GM19025 (cell line): Measurements from ENCODE around the gene SULT2B1.

ENCODE experiments used
- ATAC-seq: cut with Tn5 transposase; IDR thresholded peaks from one replicate; pipeline ENCODE4 v1.9.1; 2021; ENCODE audit warnings: mild to moderate bottlenecking, low read depth, moderate library complexity; ENCODE audit not compliant: unreplicated experiment

Gene SULT2B1

DNA sequence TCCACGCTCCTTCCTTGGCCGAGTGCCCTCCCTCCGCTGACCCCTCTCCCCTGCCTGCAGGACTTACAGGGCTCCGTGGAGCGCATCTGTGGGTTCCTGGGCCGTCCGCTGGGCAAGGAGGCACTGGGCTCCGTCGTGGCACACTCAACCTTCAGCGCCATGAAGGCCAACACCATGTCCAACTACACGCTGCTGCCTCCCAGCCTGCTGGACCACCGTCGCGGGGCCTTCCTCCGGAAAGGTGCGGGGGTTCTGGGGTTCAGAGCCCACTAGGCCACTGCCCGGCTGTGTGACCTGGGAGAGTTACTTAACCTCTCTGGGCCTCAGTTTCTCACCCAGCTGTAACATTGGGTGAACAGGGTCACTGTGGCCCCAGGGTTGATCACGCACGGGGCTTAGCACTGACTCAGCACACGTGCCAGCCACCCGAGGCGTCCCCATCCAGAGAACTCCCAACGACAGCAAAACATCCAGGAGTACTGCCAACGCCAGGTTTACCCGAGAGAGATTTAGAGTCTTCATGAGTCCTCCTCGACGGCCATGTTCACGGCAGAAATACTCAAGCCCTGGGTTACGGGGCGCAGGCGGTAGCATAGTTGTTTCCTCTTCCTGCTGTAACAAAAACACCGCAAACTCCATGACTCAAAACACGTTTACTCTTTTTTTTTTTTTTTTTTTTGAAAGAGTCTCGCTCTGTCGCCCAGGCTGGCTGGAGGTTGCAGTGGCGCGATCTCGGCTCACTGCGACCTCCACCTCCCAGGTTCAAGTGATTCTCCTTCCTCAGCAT lies 44.9 kb downstream of the SULT2B1 start:
- no peak for ATAC-seq

- ATAC-seq = no peak
Measured at GRCh38 chr19:48598996-48599700, 47.2 kb downstream of the SULT2B1 start.

DNA sequence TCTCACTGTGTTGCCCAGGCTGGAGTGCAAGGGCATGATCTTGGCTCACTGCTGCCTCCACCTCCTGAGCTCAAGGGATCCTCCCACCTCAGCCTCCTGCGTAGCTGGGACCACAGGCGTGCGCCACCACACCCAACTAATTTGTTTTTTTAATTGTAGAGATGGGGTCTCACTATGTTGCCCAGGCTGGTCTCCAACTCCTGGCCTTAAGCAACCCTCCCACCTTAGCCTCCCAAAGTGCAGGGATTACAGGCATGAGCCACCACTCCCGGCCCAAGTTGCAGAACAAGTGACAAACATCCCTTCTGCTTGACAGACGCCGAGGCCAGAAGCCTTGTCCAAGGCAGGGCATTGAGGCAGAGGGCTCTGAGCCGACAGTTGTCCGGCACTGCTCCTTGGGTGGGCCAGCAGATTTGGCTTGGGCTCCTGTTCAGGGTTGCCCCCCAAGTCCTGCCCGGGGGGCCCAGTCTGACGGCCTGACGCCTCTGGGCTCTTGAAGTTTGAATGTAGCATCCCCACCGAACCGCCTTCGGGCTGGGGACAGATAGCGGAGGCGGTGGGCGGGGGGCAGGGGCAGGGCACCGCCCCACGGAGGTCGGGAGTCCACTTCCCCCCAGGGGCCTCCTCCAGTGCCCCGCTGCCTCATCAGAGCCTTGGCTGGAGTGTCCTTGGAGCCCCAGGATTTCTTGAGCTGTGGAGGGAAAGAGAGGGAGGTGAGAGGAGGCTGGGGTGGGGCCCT lies 48.9 kb downstream of the SULT2B1 start:
- no peak for ATAC-seq

GRCh38 chr19:48603001-48603400 lies 51.0 kb downstream of the SULT2B1 start:
- no peak for ATAC-seq

- ATAC-seq = no peak
Measured at GRCh38 chr19:48603449-48603848, 51.5 kb downstream of the SULT2B1 start.

- no peak for ATAC-seq
Measured at GRCh38 chr19:48603850-48604249, 51.9 kb downstream of the SULT2B1 start.

DNA sequence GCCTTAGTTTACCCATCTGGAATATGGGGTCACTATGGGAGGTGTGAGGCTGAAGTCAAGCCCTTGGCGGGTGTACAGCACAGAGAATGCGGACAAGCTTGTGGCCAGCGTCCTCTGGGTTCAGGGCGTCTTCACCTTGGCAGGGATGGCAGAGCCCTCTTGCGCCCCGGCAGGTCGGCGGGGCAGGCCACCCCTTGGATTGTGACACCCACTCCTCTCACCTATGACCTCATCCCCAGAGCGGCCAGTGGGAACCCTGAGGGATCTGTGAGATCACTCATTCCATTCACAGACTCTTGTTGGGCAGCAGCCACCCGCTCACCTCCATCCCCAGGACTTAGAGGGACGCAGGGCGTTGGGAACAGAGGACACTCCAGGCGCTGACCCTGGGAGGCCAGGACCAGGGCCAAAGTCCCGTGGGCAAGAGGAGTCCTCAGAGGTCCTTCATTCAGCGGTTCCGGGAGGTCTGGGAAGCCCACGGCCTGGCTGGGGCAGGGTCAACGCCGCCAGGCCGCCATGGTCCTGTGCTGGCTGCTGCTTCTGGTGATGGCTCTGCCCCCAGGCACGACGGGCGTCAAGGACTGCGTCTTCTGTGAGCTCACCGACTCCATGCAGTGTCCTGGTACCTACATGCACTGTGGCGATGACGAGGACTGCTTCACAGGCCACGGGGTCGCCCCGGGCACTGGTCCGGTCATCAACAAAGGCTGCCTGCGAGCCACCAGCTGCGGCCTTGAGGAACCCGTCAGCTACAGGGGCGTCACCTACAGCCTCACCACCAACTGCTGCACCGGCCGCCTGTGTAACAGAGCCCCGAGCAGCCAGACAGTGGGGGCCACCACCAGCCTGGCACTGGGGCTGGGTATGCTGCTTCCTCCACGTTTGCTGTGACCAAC lies 54.7 kb downstream of the SULT2B1 start, which contains the start of gene SPACA4:
SPACA4 (plus strand) TSS at position 280 of the 896 bp plus-strand sequence; CDS start at position 517, 237 bp downstream.
- no peak for ATAC-seq

DNA sequence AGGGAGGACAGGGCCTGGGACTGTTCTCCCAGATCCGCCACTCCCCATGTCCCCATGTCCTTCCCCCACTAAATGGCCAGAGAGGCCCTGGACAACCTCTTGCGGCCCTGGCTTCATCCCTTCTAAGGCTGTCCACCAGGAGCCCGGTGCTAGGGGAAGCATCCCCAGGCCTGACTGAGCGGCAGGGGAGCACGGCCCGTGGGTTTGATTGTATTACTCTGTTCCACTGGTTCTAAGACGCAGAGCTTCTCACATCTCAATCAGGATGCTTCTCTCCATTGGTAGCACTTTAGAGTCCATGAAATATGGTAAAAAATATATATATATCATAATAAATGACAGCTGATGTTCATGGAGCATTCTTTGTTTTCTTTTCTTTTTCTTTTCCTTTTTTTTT lies 55.4 kb downstream of the SULT2B1 start:
- ATAC-seq = no peak

DNA sequence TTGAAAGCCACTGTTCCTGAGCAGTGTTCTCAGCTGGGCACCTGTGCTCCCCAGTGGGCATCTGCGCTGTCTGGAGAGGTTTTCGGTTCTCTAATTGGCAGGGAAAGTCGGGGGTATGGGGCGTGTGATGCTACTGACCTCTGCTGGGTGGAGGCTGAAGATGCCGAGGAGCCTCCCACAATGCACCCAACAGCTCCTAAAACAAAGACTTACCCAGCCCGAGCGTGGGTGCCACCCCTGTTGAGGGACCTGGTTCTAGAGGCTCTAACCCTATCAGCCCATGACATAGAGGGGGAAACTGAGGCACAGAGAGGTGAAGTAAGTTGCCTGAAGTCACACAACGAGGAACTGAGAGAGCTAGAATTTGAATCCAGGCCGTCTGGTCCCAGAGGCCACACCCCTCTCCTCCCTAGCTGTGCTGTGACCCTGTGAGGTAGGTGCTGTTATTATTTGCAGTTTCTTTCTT lies 56.9 kb downstream of the SULT2B1 start:
- ATAC-seq = no peak

- ATAC-seq = no peak
Measured at GRCh38 chr19:48609571-48610108, 57.7 kb downstream of the SULT2B1 start.

DNA sequence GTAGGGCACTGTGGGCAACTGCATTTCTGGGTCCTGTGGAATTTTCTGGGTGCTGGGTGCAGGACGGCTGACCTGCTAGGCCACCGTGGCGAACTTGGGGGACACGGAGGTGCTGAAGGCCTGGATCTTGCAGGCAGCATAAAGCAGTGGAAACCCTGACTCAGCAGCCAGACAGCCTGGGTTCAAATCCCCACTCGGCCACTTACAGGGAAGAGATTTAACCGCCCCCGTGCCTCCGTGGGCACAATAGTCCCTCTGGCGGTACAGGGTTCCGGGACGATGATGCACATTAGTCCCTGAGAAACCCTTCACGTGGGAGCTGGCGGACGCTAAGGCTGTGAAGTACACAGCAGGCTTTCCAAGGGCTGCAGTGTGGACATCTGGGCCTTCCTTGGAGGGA lies 59.9 kb downstream of the SULT2B1 start:
- ATAC-seq = no peak

GRCh38 chr19:48613024-48613851 lies 61.3 kb downstream of the SULT2B1 start:
- ATAC-seq = no peak

DNA sequence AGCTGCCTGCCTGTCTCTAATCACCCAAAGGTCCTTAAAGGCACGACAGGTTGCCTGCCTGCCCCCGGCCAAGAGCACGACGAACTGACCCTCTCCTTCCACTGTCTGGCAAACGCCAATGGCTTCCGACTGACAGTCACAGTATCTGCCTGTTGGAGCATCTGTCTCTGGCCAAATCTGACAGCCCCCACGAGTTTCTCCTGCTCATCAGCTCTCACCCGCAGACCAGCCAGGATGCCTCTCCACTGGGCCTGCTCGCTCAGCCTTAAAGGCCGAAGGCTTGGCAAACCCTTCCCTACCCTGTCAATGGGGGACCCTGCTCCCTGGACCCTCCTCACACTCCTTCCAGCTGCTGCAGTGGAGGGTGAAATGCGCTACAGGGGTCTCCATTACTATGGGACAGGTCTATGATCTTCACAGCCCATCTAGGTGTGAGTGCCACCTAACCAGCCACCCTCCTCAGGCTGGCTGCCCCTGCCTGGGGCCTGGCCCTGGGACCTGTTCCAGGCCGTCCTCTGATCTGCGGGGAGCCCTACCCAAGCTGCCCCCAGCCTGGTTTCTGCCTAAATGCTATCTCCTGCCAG lies 62.0 kb downstream of the SULT2B1 start:
- ATAC-seq = no peak

- no peak for ATAC-seq
Measured at GRCh38 chr19:48614436-48615230, 62.7 kb downstream of the SULT2B1 start, which contains the start of gene FAM83E. Gene FAM83E, minus strand, starts transcription at chr19:48615076. Its CDS starts 1,704 bp downstream, at chr19:48613372.

DNA sequence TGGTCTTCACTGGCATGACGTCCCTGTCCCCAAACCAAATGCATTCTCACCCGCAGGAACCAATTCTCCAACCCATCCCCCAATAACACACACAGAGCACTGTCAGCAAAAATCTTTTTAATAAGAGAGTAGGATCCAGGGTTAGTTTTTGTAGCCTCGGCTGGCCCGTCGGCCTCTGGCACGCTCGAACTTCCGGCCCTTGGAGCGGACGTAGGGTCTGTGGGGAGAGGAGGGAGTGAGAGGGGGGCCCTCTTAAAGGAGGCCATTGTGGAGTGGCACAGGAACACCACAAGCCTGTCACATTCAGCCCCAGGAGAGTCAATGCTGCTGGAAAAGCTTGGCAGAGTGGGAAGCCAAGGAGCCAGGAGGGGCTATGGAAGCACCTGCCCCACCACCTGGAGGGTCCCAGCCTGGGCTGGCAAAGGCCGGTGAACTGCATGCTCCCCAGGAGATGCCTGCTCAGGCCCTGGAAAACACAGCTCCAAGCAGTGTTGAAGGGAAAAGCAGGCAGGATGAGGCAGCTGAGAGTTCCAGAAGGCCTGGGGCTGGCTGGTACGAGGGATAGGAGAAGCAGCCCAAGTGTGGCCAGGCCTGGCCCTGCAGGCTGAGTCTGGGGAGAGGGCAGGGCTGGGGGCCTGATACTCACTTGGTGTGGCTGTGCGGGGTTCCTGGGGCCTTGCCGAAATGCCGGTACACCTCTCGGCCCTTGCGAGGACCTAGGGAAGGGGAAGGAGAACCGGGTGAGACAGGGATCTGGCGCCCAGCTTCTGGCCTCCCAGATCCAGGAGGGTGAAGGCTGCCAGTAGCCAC lies 63.5 kb downstream of the SULT2B1 start:
- no peak for ATAC-seq

GRCh38 chr19:48616041-48616436 lies 64.1 kb downstream of the SULT2B1 start:
- no peak for ATAC-seq
